ENCODE results near the gene DHX34. TPM values are rescaled to one million over a fixed set of nuclear protein-coding genes. Genes with fewer than 3 reads are reported as not detected.

Gene DHX34
- total and polyA plus RNA-seq, 2 donors (not counting 1 experiment from before 2014, with no cell fraction given): 2.6 to 8.3 TPM

GRCh38 chr19:47428177-47428894 lies 79.2 kb downstream of the DHX34 start:
- Histone ChIP-seq H3K4me3 (replicated peaks in 1 of 4; ENCODE audit: control extremely low read depth in 1 of 4, insufficient read depth in 1 of 4, low read depth in 3 of 4, low read length in 4 of 4) (peak overlapping the region; percentile 28 to 47 (median 36)), H3K9ac (ENCODE audit: insufficient read depth, low read length) (no peak overlapping the region), H3K27ac (ENCODE audit: insufficient read depth, low read length) (peak overlapping the region; percentile 38)

GRCh38 chr19:47429140-47429793 lies 80.2 kb downstream of the DHX34 start:
- DNase-seq (ENCODE audit: low read depth in 2 of 2): no peak
- no peaks in the 10 kb centered on the region for H4K20me1 ChIP-seq (ENCODE audit: control insufficient read depth, extremely low read depth, insufficient read depth, low read length)
- no peaks in the 10 kb centered on the region for H3K27me3 ChIP-seq (ENCODE audit: control insufficient read depth, insufficient read depth, low read length)
- H3K36me3 ChIP-seq (ENCODE audit: control insufficient read depth, insufficient read depth, low read length): no peaks in the 10 kb centered on the region
- H2AFZ ChIP-seq (ENCODE audit: low read length): no peak overlapping the region
- no peaks in the 10 kb centered on the region for H3K79me2 ChIP-seq (ENCODE audit: control insufficient read depth, insufficient read depth, low read length)
- H3K9me3 ChIP-seq (ENCODE audit: control insufficient read depth, insufficient read depth, low read depth, low read length): no peaks in the 10 kb centered on the region
- no peak overlapping the region for H3K9ac ChIP-seq (ENCODE audit: insufficient read depth, low read length)
- no peak overlapping the region for H3K27ac ChIP-seq (ENCODE audit: insufficient read depth, low read length)
- no peak overlapping the region for H3K4me3 ChIP-seq (replicated peaks in 1 of 4; ENCODE audit: control extremely low read depth in 1 of 4, insufficient read depth in 1 of 4, low read depth in 3 of 4, low read length in 4 of 4)
- no peak overlapping the region for H3K4me2 ChIP-seq (ENCODE audit: extremely low read depth, insufficient read depth, low read length)
- no peak for TF ChIP-seq EZH2 (IDR thresholded peaks at IDR 0.05; ENCODE audit: low read length, missing control alignments)
- TF ChIP-seq, protein P1, sequence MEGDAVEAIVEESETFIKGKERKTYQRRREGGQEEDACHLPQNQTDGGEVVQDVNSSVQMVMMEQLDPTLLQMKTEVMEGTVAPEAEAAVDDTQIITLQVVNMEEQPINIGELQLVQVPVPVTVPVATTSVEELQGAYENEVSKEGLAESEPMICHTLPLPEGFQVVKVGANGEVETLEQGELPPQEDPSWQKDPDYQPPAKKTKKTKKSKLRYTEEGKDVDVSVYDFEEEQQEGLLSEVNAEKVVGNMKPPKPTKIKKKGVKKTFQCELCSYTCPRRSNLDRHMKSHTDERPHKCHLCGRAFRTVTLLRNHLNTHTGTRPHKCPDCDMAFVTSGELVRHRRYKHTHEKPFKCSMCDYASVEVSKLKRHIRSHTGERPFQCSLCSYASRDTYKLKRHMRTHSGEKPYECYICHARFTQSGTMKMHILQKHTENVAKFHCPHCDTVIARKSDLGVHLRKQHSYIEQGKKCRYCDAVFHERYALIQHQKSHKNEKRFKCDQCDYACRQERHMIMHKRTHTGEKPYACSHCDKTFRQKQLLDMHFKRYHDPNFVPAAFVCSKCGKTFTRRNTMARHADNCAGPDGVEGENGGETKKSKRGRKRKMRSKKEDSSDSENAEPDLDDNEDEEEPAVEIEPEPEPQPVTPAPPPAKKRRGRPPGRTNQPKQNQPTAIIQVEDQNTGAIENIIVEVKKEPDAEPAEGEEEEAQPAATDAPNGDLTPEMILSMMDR (conservative IDR thresholded peaks at IDR 0.05 in 1 of 2, IDR thresholded peaks at IDR 0.05 in 1 of 2; ENCODE audit: low read depth in 1 of 2, low read length in 2 of 2): no peak
- peaks cover 14% of the 10 kb centered on the region for H3K4me1 ChIP-seq (ENCODE audit: control insufficient read depth, extremely low read depth, insufficient read depth, low read length)

More at GRCh38 chr19:47428177-47428894, 79.2 kb downstream of the DHX34 start:
- Histone ChIP-seq H3K79me2 (ENCODE audit: control insufficient read depth, insufficient read depth, low read length) (no peaks in the 10 kb centered on the region), H3K36me3 (ENCODE audit: control insufficient read depth, insufficient read depth, low read length) (no peaks in the 10 kb centered on the region), H2AFZ (ENCODE audit: low read length) (peak overlapping the region; percentile 73), H3K4me2 (ENCODE audit: extremely low read depth, insufficient read depth, low read length) (peak overlapping the region; percentile 95), H4K20me1 (ENCODE audit: control insufficient read depth, extremely low read depth, insufficient read depth, low read length) (no peaks in the 10 kb centered on the region), H3K4me1 (ENCODE audit: control insufficient read depth, extremely low read depth, insufficient read depth, low read length) (peaks cover 14% of the 10 kb centered on the region), H3K9me3 (ENCODE audit: control insufficient read depth, insufficient read depth, low read depth, low read length) (no peaks in the 10 kb centered on the region), H3K27me3 (ENCODE audit: control insufficient read depth, insufficient read depth, low read length) (peaks cover 7% of the 10 kb centered on the region)
- no peak for TF ChIP-seq EZH2 (IDR thresholded peaks at IDR 0.05; ENCODE audit: low read length, missing control alignments)
- TF ChIP-seq, protein P1 (conservative IDR thresholded peaks at IDR 0.05 in 1 of 2, IDR thresholded peaks at IDR 0.05 in 1 of 2; ENCODE audit: low read depth in 1 of 2, low read length in 2 of 2): no peak
- peak; percentile 86 to 99 for DNase-seq (ENCODE audit: low read depth in 2 of 2)

DNA sequence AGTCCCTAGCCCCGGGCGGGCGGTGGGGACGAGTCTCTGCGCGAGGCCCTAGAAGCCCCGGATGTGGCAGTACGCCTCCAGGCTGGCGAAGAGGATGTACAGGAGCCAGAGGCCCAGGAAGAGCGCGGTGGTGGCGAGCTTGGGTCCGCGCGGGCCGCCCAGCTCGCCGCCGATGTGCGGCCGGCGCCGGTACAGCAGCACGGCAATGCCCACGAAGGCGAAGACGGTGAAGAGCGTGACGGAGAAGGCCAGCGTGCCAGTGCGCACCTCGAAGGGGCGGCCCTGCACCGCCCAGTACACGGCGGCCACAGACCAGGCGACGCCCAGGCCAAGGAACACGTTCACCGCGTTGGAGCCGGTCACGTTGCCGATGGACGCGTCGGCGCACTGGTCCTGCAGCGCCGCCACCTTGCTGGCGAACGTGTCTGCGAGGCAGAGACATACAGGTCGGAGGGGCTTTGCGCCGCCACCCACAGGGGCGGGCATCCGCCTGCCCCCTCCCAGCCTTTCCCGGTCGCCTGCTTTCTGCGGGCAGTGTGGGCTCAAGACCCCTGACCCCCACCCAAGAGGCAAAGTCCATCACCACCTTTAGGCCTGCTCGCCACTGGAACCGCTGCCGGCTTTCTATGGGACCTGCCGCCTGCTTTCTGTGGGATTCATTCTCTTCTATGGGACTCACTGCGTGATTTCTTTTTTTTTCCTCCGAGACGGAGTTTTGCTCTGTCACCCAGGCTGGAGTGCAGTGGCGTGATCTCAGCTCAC lies 81.1 kb downstream of the DHX34 start:
- H3K4me2 ChIP-seq (ENCODE audit: extremely low read depth, insufficient read depth, low read length): peak overlapping the region; percentile 64
- H4K20me1 ChIP-seq (ENCODE audit: control insufficient read depth, extremely low read depth, insufficient read depth, low read length): no peaks in the 10 kb centered on the region
- no peaks in the 10 kb centered on the region for H3K36me3 ChIP-seq (ENCODE audit: control insufficient read depth, insufficient read depth, low read length)
- DNase-seq (ENCODE audit: low read depth in 2 of 2): peak; percentile 36 to 60
- H3K4me3 ChIP-seq (replicated peaks in 1 of 4; ENCODE audit: control extremely low read depth in 1 of 4, insufficient read depth in 1 of 4, low read depth in 3 of 4, low read length in 4 of 4): peak overlapping the region in 1 of 4 experiments; percentile 14
- no peak overlapping the region for H3K9ac ChIP-seq (ENCODE audit: insufficient read depth, low read length)
- no peak for TF ChIP-seq EZH2 (IDR thresholded peaks at IDR 0.05; ENCODE audit: low read length, missing control alignments)
- TF ChIP-seq, protein P1 (conservative IDR thresholded peaks at IDR 0.05 in 1 of 2, IDR thresholded peaks at IDR 0.05 in 1 of 2; ENCODE audit: low read depth in 1 of 2, low read length in 2 of 2): peak in 1 of 2 donors; percentile 26
- no peaks in the 10 kb centered on the region for H3K9me3 ChIP-seq (ENCODE audit: control insufficient read depth, insufficient read depth, low read depth, low read length)
- no peaks in the 10 kb centered on the region for H3K27me3 ChIP-seq (ENCODE audit: control insufficient read depth, insufficient read depth, low read length)
- H3K27ac ChIP-seq (ENCODE audit: insufficient read depth, low read length): no peak overlapping the region
- peaks cover 14% of the 10 kb centered on the region for H3K4me1 ChIP-seq (ENCODE audit: control insufficient read depth, extremely low read depth, insufficient read depth, low read length)
- H2AFZ ChIP-seq (ENCODE audit: low read length): peak overlapping the region; percentile 52
- no peaks in the 10 kb centered on the region for H3K79me2 ChIP-seq (ENCODE audit: control insufficient read depth, insufficient read depth, low read length)

All from fibroblast of lung (primary cell).